HG03460 (cell line): Measurements from ENCODE around the gene ENPP7.

Experiments
- ATAC-seq: cut with Tn5 transposase; IDR thresholded peaks from one replicate; pipeline ENCODE4 v1.9.1; 2021; ENCODE audit not compliant: unreplicated experiment

Gene ENPP7

DNA sequence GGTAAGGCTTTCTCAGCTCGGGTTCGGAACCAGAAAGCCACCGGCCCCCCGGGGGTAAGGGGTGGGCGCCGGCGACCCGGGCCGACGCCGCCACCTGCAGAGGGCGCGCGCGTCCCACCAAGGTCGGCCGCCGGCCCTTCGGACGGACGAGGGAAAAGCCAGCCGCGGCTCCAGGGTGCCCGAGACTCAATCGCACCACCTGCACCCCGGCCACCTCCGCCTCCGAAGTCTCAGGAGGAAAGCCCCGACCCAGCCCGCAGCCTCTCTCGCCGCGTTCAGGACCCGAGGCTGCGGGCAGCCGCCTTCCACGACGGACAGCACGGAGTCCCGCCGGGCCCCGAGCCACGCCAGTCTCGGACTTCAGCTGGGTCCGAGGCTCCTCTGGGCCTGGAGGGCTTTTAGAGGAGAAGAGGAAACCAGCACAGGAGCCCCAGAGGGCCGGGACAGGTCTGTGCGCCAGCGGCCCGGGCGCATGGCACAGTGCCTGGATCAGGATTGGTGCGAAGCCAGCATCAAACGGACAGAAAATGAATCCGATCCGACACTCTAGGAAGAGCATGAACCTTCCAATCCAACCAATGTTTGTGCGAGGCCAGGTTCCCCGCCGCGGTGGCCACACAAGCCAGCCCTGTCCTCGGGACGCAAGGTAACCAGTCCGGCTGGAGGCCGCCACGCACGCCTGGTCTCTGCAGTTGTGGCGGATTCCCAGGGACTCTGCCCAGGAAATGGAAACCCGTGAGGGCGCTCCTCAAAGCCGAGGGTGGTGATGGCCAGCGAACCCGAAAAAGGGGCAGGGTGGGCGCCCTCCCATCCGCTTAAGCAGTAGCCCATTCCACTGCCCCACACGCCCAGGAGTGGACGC, 59.4 kb downstream of the ENPP7 start:
- no peak for ATAC-seq

- no peak for ATAC-seq
Observed at GRCh38 chr17:79790805-79791734, 60.3 kb downstream of the ENPP7 start.

GRCh38 chr17:79791735-79792161, 61.0 kb downstream of the ENPP7 start:
- ATAC-seq: no peak
